Calu3 (cell line): ENCODE results near the gene GIGYF2. TPM values are rescaled to one million over a fixed set of nuclear protein-coding genes. Genes with fewer than 3 reads are reported as not detected.

ENCODE experiments used
- BruUV-seq: library from RNA; stranded (reverse); fragments of 400-500 nt; replicated peaks from 2 replicates; lab custom pipeline; 2021; lab: Mats Ljungman, UMichigan
- CTCF ChIA-PET: fragments of 300-600 bp; sonication (Branson Sonifier 250); formaldehyde crosslinking; loops from one replicate; lab custom pipeline; 2022; ENCODE audit warnings: antibody characterized with exemption; lab: Charles Lee
- DNase-seq: peaks from one replicate; pipeline ENCODE4 v3.0.0; 2022
- H3K27ac Mint-ChIP-seq: one replicate; pipeline ENCODE4 v1.8.0; 2022; ENCODE audit warnings: mixed read lengths; ENCODE audit not compliant: unreplicated experiment
- H3K27me3 Mint-ChIP-seq: one replicate; pipeline ENCODE4 v1.8.0; 2022; ENCODE audit warnings: mixed read lengths; ENCODE audit not compliant: unreplicated experiment
- H3K36me3 Mint-ChIP-seq: one replicate; pipeline ENCODE4 v1.8.0; 2022; ENCODE audit warnings: mild to moderate bottlenecking, moderate library complexity, mixed read lengths; ENCODE audit not compliant: insufficient read depth, unreplicated experiment
- H3K4me1 Mint-ChIP-seq: one replicate; pipeline ENCODE4 v1.8.0; 2022; ENCODE audit warnings: mild to moderate bottlenecking, low read depth, mixed read lengths; ENCODE audit not compliant: unreplicated experiment
- H3K4me3 Mint-ChIP-seq: one replicate; pipeline ENCODE4 v1.8.0; 2022; ENCODE audit warnings: mild to moderate bottlenecking, low read depth, moderate library complexity, mixed read lengths; ENCODE audit not compliant: unreplicated experiment
- H3K9me3 Mint-ChIP-seq: one replicate; pipeline ENCODE4 v1.8.0; 2022; ENCODE audit warnings: low read depth, mixed read lengths; ENCODE audit not compliant: unreplicated experiment
- CTCF ChIP-seq: fragments of 200-600 bp; IDR thresholded peaks from one replicate; pipeline ENCODE4 v1.8.0; 2022; ENCODE audit warnings: antibody characterized with exemption; ENCODE audit not compliant: unreplicated experiment
- intact Hi-C: fragments of 100-400 bp; cut with micrococcal nuclease; formaldehyde crosslinking; loops from one replicate; pipeline ENCODE4 v1.10.0; 2022; ENCODE audit not compliant: unreplicated experiment
- total RNA-seq: library from RNA; stranded (reverse); gene quantifications from 2 replicates; pipeline ENCODE4 v1.2.3, GENCODE V29; 2022

GIGYF2 gene
- total RNA-seq, 1 experiment from 2014 or later: 72.2 TPM

GRCh38 chr2:232884549-232885263 lies 187.6 kb downstream of the GIGYF2 start:
- peaks cover 8% of the 10 kb centered on the region for H3K36me3 Mint-ChIP-seq
- H3K4me3 Mint-ChIP-seq: no peak overlapping the region
- no peaks in the 10 kb centered on the region for H3K9me3 Mint-ChIP-seq
- CTCF ChIA-PET: no interaction called here
- no peak for TF ChIP-seq CTCF
- H3K4me1 Mint-ChIP-seq: peaks cover 16% of the 10 kb centered on the region
- H3K27ac Mint-ChIP-seq: peak overlapping the region; percentile 22
- no peaks in the 10 kb centered on the region for H3K27me3 Mint-ChIP-seq
- intact Hi-C loops: no loop called here
- no peak for DNase-seq
- BruUV-seq: no TSS peak

- intact Hi-C loops: no loop called here
- CTCF ChIA-PET: no interaction called here
- BruUV-seq: no TSS peak
- Mint-ChIP-seq H3K27ac (peak overlapping the region; percentile 22), H3K4me1 (peaks cover 17% of the 10 kb centered on the region), H3K4me3 (no peak overlapping the region), H3K27me3 (no peaks in the 10 kb centered on the region), H3K9me3 (no peaks in the 10 kb centered on the region), H3K36me3 (peaks cover 9% of the 10 kb centered on the region)
- no peak for DNase-seq
- TF ChIP-seq CTCF: no peak
Measured at GRCh38 chr2:232885264-232885961, 188.3 kb downstream of the GIGYF2 start.

- Mint-ChIP-seq H3K4me3 (no peak overlapping the region), H3K27me3 (no peaks in the 10 kb centered on the region), H3K4me1 (peaks cover 24% of the 10 kb centered on the region), H3K27ac (no peak overlapping the region), H3K36me3 (peaks cover 16% of the 10 kb centered on the region), H3K9me3 (no peaks in the 10 kb centered on the region)
- CTCF ChIA-PET: no interaction called here
- intact Hi-C loops: no loop called here
- DNase-seq: no peak
- TF ChIP-seq CTCF: no peak
- BruUV-seq: no TSS peak
Measured at GRCh38 chr2:232886176-232886575, 189.0 kb downstream of the GIGYF2 start.

GRCh38 chr2:232886632-232887031 lies 189.5 kb downstream of the GIGYF2 start:
- no peak for DNase-seq
- BruUV-seq: no TSS peak
- CTCF ChIA-PET: interaction anchor here (0.6 to 0.8 kb wide), 3 partner anchors 18 to 1151 kb away, joined by 3 read pairs; no protein-coding TSS in a partner anchor
- Mint-ChIP-seq H3K9me3 (no peaks in the 10 kb centered on the region), H3K27ac (no peak overlapping the region), H3K4me3 (no peak overlapping the region), H3K36me3 (peaks cover 16% of the 10 kb centered on the region), H3K27me3 (no peaks in the 10 kb centered on the region), H3K4me1 (peaks cover 25% of the 10 kb centered on the region)
- TF ChIP-seq CTCF: no peak
- intact Hi-C loops: no loop called here
